Muscle of leg (tissue), 11 donors: ENCODE measurements around the gene DHCR24. TPM values are rescaled to one million over a fixed set of nuclear protein-coding genes. Genes with fewer than 3 reads are reported as not detected.

Experiments used
- DNase-seq: peaks from one replicate; pipeline ENCODE4 v3.0.0; 2013
- H3K27ac ChIP-seq: one replicate; pipeline ENCODE4 v1.5.1; 2013; ENCODE audit warnings: mild to moderate bottlenecking, low read length, control low read depth
- H3K27me3 ChIP-seq: one replicate; pipeline ENCODE4 v1.6.1; 2013; ENCODE audit warnings: low read length; ENCODE audit not compliant: control insufficient read depth, insufficient read depth
- H3K36me3 ChIP-seq: one replicate; pipeline ENCODE4 v1.6.1; 2013; ENCODE audit warnings: low read length; ENCODE audit not compliant: control insufficient read depth, insufficient read depth
- H3K4me1 ChIP-seq: one replicate; pipeline ENCODE4 v1.6.1; 2013; ENCODE audit warnings: low read length; ENCODE audit not compliant: control insufficient read depth, insufficient read depth
- H3K4me3 ChIP-seq: one replicate; pipeline ENCODE4 v1.5.1; 2013; ENCODE audit warnings: low read length, control low read depth
- H3K9me3 ChIP-seq: replicated peaks from 2 replicates; pipeline ENCODE4 v1.6.1; 2013; ENCODE audit warnings: low read depth, low read length; ENCODE audit not compliant: control insufficient read depth
- WGBS: methylation state at CpG from one replicate; pipeline ENCODE4 v1.1.5; 2013; ENCODE audit warnings: missing lambda C conversion rate; ENCODE audit not compliant: insufficient coverage; 5-methylcytosine and 5-hydroxymethylcytosine counted together
- polyA plus RNA-seq, 8 donors: library from polyadenylated mRNA; unstranded; fragments of 120-200 nt; gene quantifications; one replicate each; pipeline versions ENCODE4 v1.2.1 to v1.2.3, GENCODE V29; 2013; ENCODE audit warnings: inconsistent platforms in 1 of 8, low replicate concordance in 1 of 8; ENCODE audit not compliant: insufficient read length in 8 of 8, insufficient read depth in 1 of 8
- total RNA-seq: library from RNA; stranded (reverse); fragments of 120-200 nt; gene quantifications from one replicate; pipeline ENCODE4 v1.2.4, GENCODE V29; 2013

The DHCR24 gene
- total and polyA plus RNA-seq, 9 donors, result 12.2 to 32.7 (median 23.6) TPM

DNA sequence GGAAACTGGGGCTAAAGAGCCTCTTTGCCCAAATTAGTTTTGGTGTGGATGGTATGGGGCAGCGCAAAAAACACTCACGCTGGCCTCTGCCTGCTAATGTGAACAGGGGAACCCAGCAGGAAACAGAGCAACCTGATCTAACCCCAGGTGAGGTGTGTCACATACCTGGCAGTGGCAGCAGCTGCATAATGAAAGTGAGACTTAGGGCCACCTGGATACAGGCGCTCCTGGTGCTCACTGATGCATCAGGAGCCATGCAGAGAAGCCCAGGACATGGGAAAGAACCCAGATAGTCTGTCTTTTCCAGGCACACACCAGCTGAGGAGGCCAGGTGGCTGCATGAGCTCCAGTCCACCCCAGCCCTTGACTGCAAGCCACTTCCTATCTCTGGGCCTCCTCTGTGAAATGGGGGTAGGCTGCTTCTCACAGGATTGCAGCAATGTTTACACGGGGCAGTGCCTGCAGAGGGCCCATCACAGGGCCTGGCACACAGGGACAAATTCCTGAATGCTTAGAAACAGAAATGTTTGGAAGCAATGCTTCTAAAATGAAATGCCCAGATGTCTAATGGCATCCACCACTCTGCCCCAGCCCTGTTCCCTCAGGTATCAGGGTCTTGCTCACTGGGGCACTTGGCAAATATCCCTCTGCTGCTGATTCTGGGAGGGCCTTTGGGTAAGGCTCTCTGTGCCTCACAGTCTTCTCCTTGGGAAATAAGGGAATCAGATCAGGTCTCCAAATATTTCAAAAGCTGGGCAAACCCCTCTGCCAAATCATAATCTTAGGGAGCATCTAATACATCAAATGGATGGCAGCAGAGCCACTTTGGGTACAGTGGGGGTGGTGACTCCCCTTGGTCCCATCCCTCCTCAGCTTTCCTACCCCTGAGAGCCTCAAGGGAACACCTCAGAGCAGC lies 19.9 kb downstream of the DHCR24 start:
- Histone ChIP-seq H3K27ac (no peak overlapping the region), H3K27me3 (no peaks in the 10 kb centered on the region), H3K4me1 (no peaks in the 10 kb centered on the region), H3K4me3 (no peak overlapping the region), H3K36me3 (peaks cover 45% of the 10 kb centered on the region), H3K9me3 (no peaks in the 10 kb centered on the region)
- WGBS, result 88% methylated on average over 2 of the region's 4 CpGs
- DNase-seq, result no peak

DNA sequence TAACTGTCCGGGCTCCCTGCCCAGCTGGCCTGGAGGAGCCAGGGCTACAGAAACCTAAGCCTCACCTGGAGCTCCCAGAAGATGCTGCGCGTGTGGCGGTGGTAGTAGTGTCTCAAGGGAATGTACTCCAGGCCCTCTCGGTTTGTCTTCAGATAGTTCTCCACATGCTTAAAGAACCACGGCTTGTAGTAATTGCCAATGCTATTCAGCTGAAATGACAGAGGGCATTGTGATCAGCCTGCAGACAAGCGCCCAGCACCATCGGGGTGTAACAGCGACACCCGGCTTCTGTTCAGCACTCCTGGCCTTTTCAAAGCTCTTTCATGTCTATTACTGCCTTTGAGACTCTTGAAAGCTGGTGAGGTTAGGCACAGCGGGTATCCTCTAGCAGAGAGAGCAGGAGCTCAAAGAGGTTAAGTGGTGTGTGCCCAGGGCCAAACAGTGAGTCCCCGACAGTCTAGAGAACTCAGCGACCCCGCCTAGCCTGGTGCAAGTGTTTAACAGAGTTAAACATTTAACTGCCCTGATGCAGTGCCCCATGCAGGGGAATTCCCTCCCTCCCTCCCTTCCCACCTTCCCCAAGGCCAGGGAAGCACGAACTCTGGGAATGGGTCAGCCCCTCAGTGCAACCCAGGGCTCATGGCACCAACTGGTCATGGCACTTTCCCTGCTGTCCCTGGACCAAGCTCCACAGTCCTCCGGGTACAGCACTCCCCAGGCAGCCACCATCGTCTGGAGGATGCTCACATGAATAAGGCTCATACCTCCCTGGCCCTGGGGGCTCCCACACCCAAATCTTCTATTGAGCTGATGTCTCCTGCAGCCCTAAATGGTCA lies 21.5 kb downstream of the DHCR24 start:
- H3K27me3 ChIP-seq, result no peaks in the 10 kb centered on the region
- H3K4me1 ChIP-seq, result no peaks in the 10 kb centered on the region
- H3K36me3 ChIP-seq, result peaks cover 43% of the 10 kb centered on the region
- no peak overlapping the region for H3K4me3 ChIP-seq
- WGBS, result 77% methylated on average over 12 of the region's 17 CpGs
- no peaks in the 10 kb centered on the region for H3K9me3 ChIP-seq
- no peak overlapping the region for H3K27ac ChIP-seq
- DNase-seq, result no peak

DNA sequence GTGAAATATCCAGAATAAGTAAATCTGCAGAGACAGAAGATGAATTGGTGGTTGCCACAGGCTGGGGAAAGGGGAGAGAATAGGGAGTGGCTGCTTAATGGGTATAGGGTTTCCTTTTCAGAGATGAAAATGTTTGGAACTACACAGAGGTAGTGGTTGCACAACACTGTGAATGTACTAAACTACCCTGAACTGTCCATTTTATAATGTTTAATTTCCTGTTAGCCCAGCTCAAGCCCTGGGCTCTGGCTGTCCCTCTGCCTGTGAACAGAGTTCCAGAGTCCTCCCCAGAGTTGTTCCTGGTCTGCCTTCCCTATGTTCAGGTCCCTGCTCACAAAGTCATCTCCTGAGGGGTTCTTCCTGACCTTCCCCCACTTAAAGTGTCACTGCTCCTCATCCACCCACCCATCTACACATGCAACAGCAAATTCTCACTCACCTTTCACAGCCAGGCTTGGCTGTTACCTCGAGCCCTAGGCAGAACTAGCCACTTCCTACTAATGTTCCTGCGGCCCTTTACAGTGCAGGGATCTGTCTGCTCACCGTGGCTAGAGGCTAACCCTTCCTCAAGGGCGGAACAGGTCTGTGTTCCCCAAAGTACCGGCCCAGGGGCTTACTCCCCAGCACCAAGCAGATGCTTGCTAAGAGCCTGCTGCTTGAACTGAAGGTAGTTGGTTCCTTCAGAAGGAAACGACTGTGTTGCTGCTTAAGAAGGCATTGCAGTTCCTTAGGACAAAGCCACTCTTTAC lies 22.4 kb downstream of the DHCR24 start:
- Histone ChIP-seq H3K27ac (no peak overlapping the region), H3K27me3 (no peaks in the 10 kb centered on the region), H3K9me3 (no peaks in the 10 kb centered on the region), H3K4me3 (no peak overlapping the region), H3K36me3 (peaks cover 48% of the 10 kb centered on the region), H3K4me1 (no peaks in the 10 kb centered on the region)
- no peak for DNase-seq
- WGBS, result 90% methylated on average over 3 of the region's 6 CpGs

DNA sequence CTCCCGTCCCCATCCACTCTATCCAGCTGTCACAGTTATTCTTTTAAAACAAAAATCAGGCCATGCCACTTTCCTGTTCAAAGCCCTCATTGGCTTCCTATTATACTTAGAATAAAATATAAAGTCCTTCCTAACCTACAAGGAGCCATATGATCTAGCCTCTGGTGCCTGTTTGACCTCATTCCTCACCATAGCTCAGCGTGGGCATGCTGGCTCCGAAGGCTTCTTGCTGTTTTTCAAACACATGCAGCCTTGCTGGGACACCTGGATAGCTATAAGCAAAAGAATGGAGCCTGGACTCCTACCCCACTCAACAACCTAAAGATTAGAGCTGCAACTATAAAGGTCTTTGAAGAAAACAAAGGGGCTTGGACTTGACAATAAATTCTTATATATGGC lies 23.7 kb downstream of the DHCR24 start:
- Histone ChIP-seq H3K27me3 (no peaks in the 10 kb centered on the region), H3K4me3 (no peak overlapping the region), H3K27ac (no peak overlapping the region), H3K9me3 (no peaks in the 10 kb centered on the region), H3K4me1 (no peaks in the 10 kb centered on the region), H3K36me3 (peaks cover 44% of the 10 kb centered on the region)
- 86% methylated on average over 3 of the region's 3 CpGs for whole genome bisulfite sequencing
- no peak for DNase-seq

DNA sequence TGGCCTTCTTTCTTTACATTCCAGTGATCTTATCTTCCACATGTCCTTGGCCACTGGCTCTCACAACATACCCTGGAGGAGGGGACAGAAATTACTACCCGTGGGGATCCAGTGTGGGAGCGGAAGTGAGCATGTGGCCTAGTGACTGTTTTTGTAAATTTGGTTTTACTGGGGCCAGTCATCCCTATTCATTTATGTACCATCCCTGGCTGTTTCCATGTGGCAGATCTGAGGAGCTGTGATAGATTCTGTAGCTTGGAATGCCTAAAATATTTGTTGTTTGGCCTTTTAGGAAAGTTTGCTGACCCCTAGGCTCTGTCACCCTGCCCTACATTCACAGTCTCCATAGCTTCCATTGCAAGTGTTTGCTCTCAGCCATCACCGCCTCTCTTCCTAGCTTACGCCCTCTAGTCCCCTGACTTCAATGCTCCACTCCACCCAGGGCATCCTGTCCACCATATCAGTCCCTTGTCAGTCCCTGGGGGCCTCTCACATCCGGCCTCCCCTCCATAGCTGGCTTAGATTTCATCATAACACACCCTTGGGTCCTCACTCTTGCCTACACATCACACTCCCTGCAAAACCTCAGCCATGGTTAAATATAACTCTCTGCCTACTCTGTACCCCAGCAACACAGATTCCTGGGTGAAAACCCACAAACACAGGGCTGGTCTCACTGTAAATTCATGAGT lies 25.8 kb downstream of the DHCR24 start:
- Histone ChIP-seq H3K27me3 (no peaks in the 10 kb centered on the region), H3K4me3 (no peak overlapping the region), H3K36me3 (peaks cover 32% of the 10 kb centered on the region), H3K9me3 (no peaks in the 10 kb centered on the region), H3K4me1 (no peaks in the 10 kb centered on the region), H3K27ac (no peak overlapping the region)
- 74% methylated on average over 3 of the region's 5 CpGs for WGBS
- no peak for DNase-seq

DNA sequence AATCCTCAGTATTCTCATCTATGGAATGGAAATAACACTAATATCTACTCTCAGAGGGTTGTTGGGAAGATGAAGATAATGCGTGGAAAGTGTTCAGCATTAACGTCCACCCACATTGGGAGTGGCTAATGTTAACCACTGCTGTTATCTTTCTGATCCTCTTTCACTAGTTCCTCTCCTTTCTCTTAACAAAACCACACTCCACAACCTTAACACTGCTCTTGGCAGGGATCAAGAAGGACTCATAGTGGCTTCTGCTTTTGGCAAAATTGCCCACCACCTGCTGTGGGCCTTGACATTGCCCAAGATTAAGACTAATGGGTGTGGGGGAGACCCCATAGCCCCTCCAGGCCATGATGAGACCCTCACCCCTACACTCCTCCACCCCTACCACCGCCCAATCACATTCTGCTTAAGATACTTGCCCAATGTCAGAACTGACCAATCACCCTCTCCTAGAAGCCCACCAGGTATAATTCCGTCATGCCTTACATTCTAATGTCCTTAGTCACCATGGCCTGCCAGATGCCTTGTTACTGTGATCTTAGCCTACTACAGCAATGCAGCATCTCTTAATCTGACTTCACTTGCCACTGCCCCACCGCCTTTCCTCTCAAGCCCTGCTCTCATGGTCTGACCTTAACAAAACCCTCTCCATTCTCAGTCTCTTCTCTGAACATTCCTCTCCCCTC lies 27.1 kb downstream of the DHCR24 start:
- Histone ChIP-seq H3K4me3 (no peak overlapping the region), H3K27ac (no peak overlapping the region)
- no peak for DNase-seq

DNA sequence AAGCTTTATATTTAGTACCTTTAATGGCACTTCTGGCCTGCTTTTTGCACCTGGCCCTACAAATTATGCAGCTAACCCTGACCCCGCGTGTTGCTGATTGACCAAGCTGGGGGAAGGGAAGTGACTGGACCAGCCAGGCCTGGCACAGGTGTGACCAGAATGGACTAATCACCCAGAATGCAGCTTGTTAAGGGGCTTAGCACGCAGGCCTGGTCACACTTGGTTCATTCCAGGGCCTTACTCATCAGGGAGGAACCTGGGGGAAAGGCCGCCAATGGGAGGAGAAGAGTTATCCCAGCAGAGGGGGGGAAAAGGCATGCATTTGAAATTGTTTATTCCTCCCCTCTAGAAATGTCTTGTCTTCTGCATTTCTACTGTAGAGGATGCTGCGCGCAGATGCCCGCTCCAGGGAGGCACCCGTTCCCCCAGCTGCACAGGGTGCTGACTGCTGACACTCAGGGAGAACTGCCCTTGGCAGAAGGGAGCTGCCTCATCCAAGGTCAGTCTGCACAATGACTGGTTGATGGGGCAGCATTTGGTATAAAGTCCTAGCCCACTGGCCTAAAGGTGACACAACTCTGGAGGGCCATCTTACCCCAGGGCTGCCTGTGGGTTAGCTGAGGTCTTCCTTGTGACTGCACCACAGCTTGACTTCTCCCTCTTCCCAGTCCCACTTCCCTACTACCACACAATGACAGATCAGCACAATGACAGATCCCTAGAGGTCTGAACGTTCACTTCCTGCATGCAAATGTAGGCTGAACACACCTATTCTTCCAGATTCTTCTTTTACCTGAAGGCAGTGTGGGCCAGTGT lies 29.0 kb downstream of the DHCR24 start:
- Histone ChIP-seq H3K9me3 (no peaks in the 10 kb centered on the region), H3K27me3 (no peaks in the 10 kb centered on the region), H3K27ac (no peak overlapping the region), H3K36me3 (peaks cover 40% of the 10 kb centered on the region), H3K4me3 (no peak overlapping the region), H3K4me1 (no peaks in the 10 kb centered on the region)
- 83% methylated on average over 5 of the region's 9 CpGs for WGBS
- DNase-seq, result no peak

More for the DNA sequence above, 27.1 kb downstream of the DHCR24 start:
- Histone ChIP-seq H3K36me3 (peaks cover 32% of the 10 kb centered on the region), H3K27me3 (no peaks in the 10 kb centered on the region), H3K9me3 (no peaks in the 10 kb centered on the region), H3K4me1 (no peaks in the 10 kb centered on the region)
- 95% methylated on average over 5 of the region's 5 CpGs for WGBS

DNA sequence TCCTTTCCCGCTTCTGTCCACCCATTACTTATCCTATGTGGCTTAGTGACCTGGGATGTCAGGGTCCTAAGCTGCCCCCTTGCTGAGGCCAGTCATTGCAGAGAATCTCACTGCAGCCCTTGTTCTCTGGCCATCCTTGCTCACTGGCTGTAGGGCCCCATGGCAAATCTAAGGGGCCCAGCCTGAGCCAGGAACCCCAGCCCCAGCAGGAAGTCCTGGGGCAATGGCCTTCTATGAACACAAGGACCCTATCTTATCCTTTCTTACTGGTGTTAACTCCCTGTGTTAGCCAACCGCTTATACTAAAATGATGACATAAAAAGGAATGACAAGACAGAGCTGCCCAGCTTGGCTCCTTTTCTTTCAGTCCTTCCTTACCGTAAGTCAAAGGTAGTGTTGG lies 29.9 kb downstream of the DHCR24 start:
- no peak for DNase-seq
- peaks cover 42% of the 10 kb centered on the region for H3K36me3 ChIP-seq
- no peaks in the 10 kb centered on the region for H3K9me3 ChIP-seq
- H3K27ac ChIP-seq, result no peak overlapping the region
- no CpG with 5 or more reads among the region's 3 CpGs for WGBS
- no peak overlapping the region for H3K4me3 ChIP-seq
- H3K27me3 ChIP-seq, result no peaks in the 10 kb centered on the region
- H3K4me1 ChIP-seq, result no peaks in the 10 kb centered on the region
